ENCODE measurements around the gene NHSL1.

NHSL1 gene

GRCh38 chr6:138419766-138420165, 79.5 kb downstream of the NHSL1 start:
- no peak for DNase-seq (ENCODE audit: low spot score)
- TF ChIP-seq CTCF (IDR thresholded peaks at IDR 0.05; ENCODE audit: extremely low read depth, missing control alignments) = no peak

- TF ChIP-seq CTCF (IDR thresholded peaks at IDR 0.05; ENCODE audit: extremely low read depth, missing control alignments) = no peak
- no peak for DNase-seq (ENCODE audit: low spot score)
Observed at GRCh38 chr6:138418118-138418742, 81.1 kb downstream of the NHSL1 start.

- no peak for DNase-seq (ENCODE audit: low spot score)
- TF ChIP-seq CTCF (IDR thresholded peaks at IDR 0.05; ENCODE audit: extremely low read depth, missing control alignments) = no peak
Observed at GRCh38 chr6:138417493-138418117, 81.7 kb downstream of the NHSL1 start.

GRCh38 chr6:138416206-138416605, 83.1 kb downstream of the NHSL1 start:
- no peak for DNase-seq (ENCODE audit: low spot score)
- no peak for TF ChIP-seq CTCF (IDR thresholded peaks at IDR 0.05; ENCODE audit: extremely low read depth, missing control alignments)

GRCh38 chr6:138415125-138415524, 84.2 kb downstream of the NHSL1 start:
- no peak for DNase-seq (ENCODE audit: low spot score)
- TF ChIP-seq CTCF (IDR thresholded peaks at IDR 0.05; ENCODE audit: extremely low read depth, missing control alignments) = no peak

GRCh38 chr6:138410972-138411880, 88.1 kb downstream of the NHSL1 start:
- DNase-seq (ENCODE audit: low spot score) = peak; percentile 59

More at GRCh38 chr6:138410972-138411880, 88.1 kb downstream of the NHSL1 start:
- no peak for TF ChIP-seq CTCF (IDR thresholded peaks at IDR 0.05; ENCODE audit: extremely low read depth, missing control alignments)
